ENCODE results near the gene BMERB1. TPM values are rescaled to one million over a fixed set of nuclear protein-coding genes. Genes with fewer than 3 reads are reported as not detected.

Gene BMERB1
- total RNA-seq, 1 donor from 2014 or later, result 22.6 TPM

GRCh38 chr16:15486661-15487060 lies 52.3 kb downstream of the BMERB1 start:
- no peak for ATAC-seq
- Histone ChIP-seq H3K36me3 (no peaks in the 10 kb centered on the region), H3K27me3 (no peaks in the 10 kb centered on the region), H3K27ac (no peak overlapping the region), H3K4me3 (no peak overlapping the region), H3K9me3 (no peaks in the 10 kb centered on the region), H3K4me1 (no peaks in the 10 kb centered on the region)
- DNase-seq, result no peak
- intact Hi-C loops (cut with DNase I), result no loop called here
- TF ChIP-seq CTCF (IDR thresholded peaks at IDR 0.05), result no peak

GRCh38 chr16:15487336-15488284 lies 53.2 kb downstream of the BMERB1 start:
- no peak overlapping the region for H3K27ac ChIP-seq
- H3K27me3 ChIP-seq, result no peaks in the 10 kb centered on the region
- intact Hi-C loops (cut with DNase I), result no loop called here
- TF ChIP-seq CTCF (IDR thresholded peaks at IDR 0.05), result no peak
- DNase-seq, result no peak
- H3K4me1 ChIP-seq, result no peaks in the 10 kb centered on the region
- H3K36me3 ChIP-seq, result no peaks in the 10 kb centered on the region
- ATAC-seq, result no peak
- no peaks in the 10 kb centered on the region for H3K9me3 ChIP-seq
- no peak overlapping the region for H3K4me3 ChIP-seq

- H3K27ac ChIP-seq, result no peak overlapping the region
- TF ChIP-seq CTCF (IDR thresholded peaks at IDR 0.05), result no peak
Measured at GRCh38 chr16:15489016-15489415, 54.6 kb downstream of the BMERB1 start.

GRCh38 chr16:15490123-15490711 lies 55.8 kb downstream of the BMERB1 start:
- intact Hi-C loops (cut with DNase I), result no loop called here
- no peak overlapping the region for H3K27ac ChIP-seq
- H3K4me3 ChIP-seq, result no peak overlapping the region
- no peak for TF ChIP-seq CTCF (IDR thresholded peaks at IDR 0.05)
- no peaks in the 10 kb centered on the region for H3K9me3 ChIP-seq
- no peaks in the 10 kb centered on the region for H3K36me3 ChIP-seq
- no peak for ATAC-seq
- H3K27me3 ChIP-seq, result no peaks in the 10 kb centered on the region
- DNase-seq, result no peak
- H3K4me1 ChIP-seq, result no peaks in the 10 kb centered on the region

More at GRCh38 chr16:15489016-15489415, 54.6 kb downstream of the BMERB1 start:
- Histone ChIP-seq H3K27me3 (no peaks in the 10 kb centered on the region), H3K36me3 (no peaks in the 10 kb centered on the region), H3K4me1 (no peaks in the 10 kb centered on the region), H3K9me3 (no peaks in the 10 kb centered on the region), H3K4me3 (no peak overlapping the region)
- intact Hi-C loops (cut with DNase I), result no loop called here
- DNase-seq (no peak), ATAC-seq (no peak)

GRCh38 chr16:15491411-15491810 lies 57.0 kb downstream of the BMERB1 start:
- no peaks in the 10 kb centered on the region for H3K36me3 ChIP-seq
- no peaks in the 10 kb centered on the region for H3K9me3 ChIP-seq
- intact Hi-C loops (cut with DNase I), result no loop called here
- H3K4me1 ChIP-seq, result no peaks in the 10 kb centered on the region
- no peak for TF ChIP-seq CTCF (IDR thresholded peaks at IDR 0.05)
- peak; percentile 24 for ATAC-seq
- DNase-seq, result no peak
- no peak overlapping the region for H3K4me3 ChIP-seq
- no peak overlapping the region for H3K27ac ChIP-seq
- no peaks in the 10 kb centered on the region for H3K27me3 ChIP-seq

Measured in upper lobe of right lung (tissue), 1 donor.